ENCODE results near the gene CYP39A1. TPM values are rescaled to one million over a fixed set of nuclear protein-coding genes. Genes with fewer than 3 reads are reported as not detected.

CYP39A1 gene
- total RNA-seq, 2 donors from 2014 or later, result 6.0 to 6.3 TPM

- intact Hi-C loops (cut with DNase I), result loop anchor here (5.0 kb wide), 1 partner anchor 196 kb away; no protein-coding TSS in a partner anchor
- Histone ChIP-seq H3K36me3 (replicated peaks in 1 of 2; ENCODE audit: insufficient read depth in 1 of 2, low read depth in 2 of 2) (no peaks in the 10 kb centered on the region), H3K9me3 (no peaks in the 10 kb centered on the region), H3K27me3 (no peaks in the 10 kb centered on the region), H3K4me1 (no peaks in the 10 kb centered on the region), H3K27ac (no peak overlapping the region), H3K4me3 (no peak overlapping the region)
- 87 to 89% methylated on average over 1 of the region's 1 CpG for WGBS, 2 donors
- ATAC-seq (no peak), DNase-seq (no peak)
- no peak for TF ChIP-seq POLR2A (IDR thresholded peaks at IDR 0.05)
- TF ChIP-seq CTCF (IDR thresholded peaks at IDR 0.05), result no peak
Measured at GRCh38 chr6:46618726-46619125, 33.9 kb downstream of the CYP39A1 start.

GRCh38 chr6:46612645-46613044, 40.0 kb downstream of the CYP39A1 start:
- H3K27ac ChIP-seq, result no peak overlapping the region
- no peaks in the 10 kb centered on the region for H3K27me3 ChIP-seq
- DNase-seq (peak in 1 of 4 donors; percentile 25), ATAC-seq (no peak)
- H3K4me1 ChIP-seq, result no peaks in the 10 kb centered on the region
- no peaks in the 10 kb centered on the region for H3K9me3 ChIP-seq
- intact Hi-C loops (cut with DNase I), result no loop called here
- TF ChIP-seq POLR2A (IDR thresholded peaks at IDR 0.05) (no peak), CTCF (IDR thresholded peaks at IDR 0.05) (no peak)
- H3K4me3 ChIP-seq, result no peak overlapping the region
- WGBS, 2 donors, result 21 to 24% methylated on average over 2 of the region's 2 CpGs
- H3K36me3 ChIP-seq (replicated peaks in 1 of 2; ENCODE audit: insufficient read depth in 1 of 2, low read depth in 2 of 2), result no peaks in the 10 kb centered on the region

GRCh38 chr6:46610862-46611553, 41.6 kb downstream of the CYP39A1 start:
- Histone ChIP-seq H3K27me3 (no peaks in the 10 kb centered on the region), H3K36me3 (replicated peaks in 1 of 2; ENCODE audit: insufficient read depth in 1 of 2, low read depth in 2 of 2) (no peaks in the 10 kb centered on the region), H3K27ac (no peak overlapping the region), H3K4me3 (no peak overlapping the region), H3K4me1 (no peaks in the 10 kb centered on the region), H3K9me3 (no peaks in the 10 kb centered on the region)
- TF ChIP-seq POLR2A (IDR thresholded peaks at IDR 0.05) (no peak), CTCF (IDR thresholded peaks at IDR 0.05) (no peak)
- intact Hi-C loops (cut with DNase I), result no loop called here
- DNase-seq, result no peak
- 71 to 72% methylated on average over 3 of the region's 3 CpGs for WGBS, 2 donors
- no peak for ATAC-seq

GRCh38 chr6:46606338-46606737, 46.3 kb downstream of the CYP39A1 start:
- WGBS, 2 donors, result 80 to 90% methylated on average over 3 of the region's 3 CpGs
- TF ChIP-seq POLR2A (IDR thresholded peaks at IDR 0.05) (no peak), CTCF (IDR thresholded peaks at IDR 0.05) (no peak)
- no peak for DNase-seq
- no peaks in the 10 kb centered on the region for H3K4me1 ChIP-seq
- H3K4me3 ChIP-seq, result no peak overlapping the region
- no peaks in the 10 kb centered on the region for H3K36me3 ChIP-seq (replicated peaks in 1 of 2; ENCODE audit: insufficient read depth in 1 of 2, low read depth in 2 of 2)
- H3K27ac ChIP-seq, result no peak overlapping the region
- H3K27me3 ChIP-seq, result no peaks in the 10 kb centered on the region
- intact Hi-C loops (cut with DNase I), result no loop called here
- no peaks in the 10 kb centered on the region for H3K9me3 ChIP-seq
- ATAC-seq, result no peak

All from body of pancreas (tissue), 4 donors.